Right ventricle myocardium superior (tissue), 1 donor: ENCODE results near the gene NYAP2. TPM values are rescaled to one million over a fixed set of nuclear protein-coding genes. Genes with fewer than 3 reads are reported as not detected.

ENCODE experiments used
- ATAC-seq: fragments of 200-7000 bp; cut with Tn5 transposase; one replicate; pipeline ENCODE4 v1.9.1; 2020; ENCODE audit warnings: mild to moderate bottlenecking; ENCODE audit not compliant: poor library complexity
- DNase-seq: peaks from one replicate; pipeline ENCODE4 v3.0.0-alpha.2; 2020
- intact Hi-C: fragments of 100-400 bp; cut with DNase I; formaldehyde crosslinking; loops from one replicate; pipeline ENCODE4 v1.11.2; 2022
- total RNA-seq: library from RNA; stranded (reverse); fragmentation: NEBNext Ultra II Directional; extraction: Animal tissue kit (Norgen Biotek cat#: 25700); gene quantifications from one replicate; pipeline ENCODE4 v1.2.1, GENCODE V29; 2021
- donor health status: DM: no; HTN: yes; CAD: no; lungs with severe emphysema.

The NYAP2 gene
- total RNA-seq, 1 donor from 2014 or later = not detected

GRCh38 chr2:225597911-225598310 is 198.4 kb downstream of the NYAP2 start:
- intact Hi-C loops = no loop called here
- ATAC-seq (no peak), DNase-seq (no peak)

GRCh38 chr2:225598426-225598825 is 198.9 kb downstream of the NYAP2 start:
- intact Hi-C loops = no loop called here
- no peak for ATAC-seq
- DNase-seq = no peak

- ATAC-seq (no peak), DNase-seq (no peak)
- intact Hi-C loops = no loop called here
Observed at GRCh38 chr2:225598897-225599296, 199.4 kb downstream of the NYAP2 start.

GRCh38 chr2:225599856-225600255 is 200.3 kb downstream of the NYAP2 start:
- no peak for ATAC-seq
- intact Hi-C loops = no loop called here
- DNase-seq = no peak

GRCh38 chr2:225600444-225600843 is 200.9 kb downstream of the NYAP2 start:
- ATAC-seq (no peak), DNase-seq (no peak)
- intact Hi-C loops = no loop called here

- DNase-seq = no peak
- intact Hi-C loops = no loop called here
- no peak for ATAC-seq
Observed at GRCh38 chr2:225600865-225601264, 201.4 kb downstream of the NYAP2 start.

- intact Hi-C loops = no loop called here
- no peak for ATAC-seq
- no peak for DNase-seq
Observed at GRCh38 chr2:225602205-225602604, 202.7 kb downstream of the NYAP2 start.

- DNase-seq = no peak
- intact Hi-C loops = no loop called here
- no peak for ATAC-seq
Observed at GRCh38 chr2:225608136-225608535, 208.6 kb downstream of the NYAP2 start.

- ATAC-seq (no peak), DNase-seq (no peak)
- intact Hi-C loops = no loop called here
Observed at GRCh38 chr2:225612636-225613035, 213.1 kb downstream of the NYAP2 start.

- no peak for ATAC-seq
Observed at GRCh38 chr2:225614915-225615314, 215.4 kb downstream of the NYAP2 start.

GRCh38 chr2:225615514-225615913 is 216.0 kb downstream of the NYAP2 start:
- intact Hi-C loops = no loop called here
- ATAC-seq = no peak
- no peak for DNase-seq

More at GRCh38 chr2:225614915-225615314, 215.4 kb downstream of the NYAP2 start:
- no peak for DNase-seq
- intact Hi-C loops = no loop called here

- DNase-seq (no peak), ATAC-seq (no peak)
- intact Hi-C loops = no loop called here
Observed at GRCh38 chr2:225616372-225616771, 216.9 kb downstream of the NYAP2 start.

- intact Hi-C loops = no loop called here
- no peak for ATAC-seq
- DNase-seq = no peak
Observed at GRCh38 chr2:225616848-225617247, 217.3 kb downstream of the NYAP2 start.

GRCh38 chr2:225620227-225620626 is 220.7 kb downstream of the NYAP2 start:
- intact Hi-C loops = no loop called here
- DNase-seq = no peak
- no peak for ATAC-seq

- intact Hi-C loops = no loop called here
- no peak for ATAC-seq
- no peak for DNase-seq
Observed at GRCh38 chr2:225630824-225631533, 231.5 kb downstream of the NYAP2 start.

- intact Hi-C loops = no loop called here
- ATAC-seq (no peak), DNase-seq (no peak)
Observed at GRCh38 chr2:225632351-225632750, 232.8 kb downstream of the NYAP2 start.

- intact Hi-C loops = no loop called here
Observed at GRCh38 chr2:225636558-225636957, 237.0 kb downstream of the NYAP2 start.

GRCh38 chr2:225637259-225637658 is 237.7 kb downstream of the NYAP2 start:
- no peak for DNase-seq
- intact Hi-C loops = no loop called here
- ATAC-seq = no peak

More at GRCh38 chr2:225636558-225636957, 237.0 kb downstream of the NYAP2 start:
- no peak for DNase-seq
- ATAC-seq = no peak

- ATAC-seq = no peak
- DNase-seq = no peak
- intact Hi-C loops = no loop called here
Observed at GRCh38 chr2:225640550-225640949, 241.0 kb downstream of the NYAP2 start.

- DNase-seq (no peak), ATAC-seq (no peak)
- intact Hi-C loops = no loop called here
Observed at GRCh38 chr2:225649274-225649673, 249.8 kb downstream of the NYAP2 start.

GRCh38 chr2:225650041-225650440 is 250.5 kb downstream of the NYAP2 start:
- ATAC-seq (no peak), DNase-seq (no peak)
- intact Hi-C loops = no loop called here
